Sigmoid colon (tissue), 4 donors: ENCODE results near the gene CEP104.

Experiments used
- POLR2A ChIP-seq, 2 donors: fragments of 450-650 bp; IDR thresholded peaks; one replicate each; pipeline ENCODE4 v1.6.1; 2016; ENCODE audit warnings: antibody characterized with exemption in 2 of 2, mild to moderate bottlenecking in 2 of 2, moderate library complexity in 2 of 2
- POLR2AphosphoS5 ChIP-seq, 4 donors: sonication (generic); formaldehyde crosslinking; IDR thresholded peaks; one replicate each; pipeline ENCODE4 v1.6.1; 2017; ENCODE audit warnings: antibody characterized with exemption in 4 of 4
- TF ChIP-seq, protein P1 (sequence below), 4 experiments: fragments of 450-650 bp in 3 of 4; fragments of 200-600 bp in 1 of 4; IDR thresholded peaks; one replicate each; pipeline ENCODE4 v1.5.1; 2016 to 2019; ENCODE audit warnings: antibody characterized with exemption in 4 of 4, mild to moderate bottlenecking in 3 of 4, moderate library complexity in 2 of 4

DNA sequence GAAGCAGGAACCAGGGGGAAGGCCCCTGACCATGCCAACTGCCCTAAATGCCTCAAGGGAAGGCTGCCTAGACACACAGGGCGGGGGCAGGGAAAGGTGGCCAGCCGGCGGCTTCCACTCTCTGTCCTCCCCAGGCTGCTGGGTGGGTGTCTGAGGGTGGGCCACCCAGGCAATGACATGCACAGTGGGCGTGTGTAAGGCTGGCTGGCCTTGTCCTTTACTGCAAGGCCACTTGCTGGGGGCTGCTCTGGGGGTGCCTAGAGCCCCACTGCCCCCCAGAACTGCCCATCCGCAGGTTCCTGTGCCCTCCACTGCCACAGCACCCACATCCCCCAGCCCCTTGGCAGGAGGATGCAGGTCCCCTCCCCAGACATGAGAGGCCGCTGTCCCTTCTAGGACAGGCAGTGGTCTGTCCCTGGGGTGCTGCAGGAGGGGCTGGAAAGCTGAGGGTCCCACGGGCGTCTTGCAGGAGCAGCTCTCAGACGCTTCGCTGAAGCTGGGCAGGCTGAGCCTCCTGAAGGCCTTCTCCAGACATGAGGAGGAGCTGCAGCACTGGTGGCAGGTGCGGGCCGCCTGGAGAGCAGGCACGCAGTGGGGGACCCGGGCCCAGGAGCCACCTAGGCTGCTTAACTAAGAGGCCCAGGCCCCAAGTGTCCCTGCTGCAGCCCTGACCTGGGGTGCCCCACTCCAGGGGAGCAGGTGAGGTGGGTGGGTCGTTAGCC lies 94.7 kb downstream of the CEP104 start:
- TF ChIP-seq POLR2A (IDR thresholded peaks at IDR 0.05) (no peak), POLR2AphosphoS5 (IDR thresholded peaks at IDR 0.05) (no peak)
- TF ChIP-seq, protein P1, sequence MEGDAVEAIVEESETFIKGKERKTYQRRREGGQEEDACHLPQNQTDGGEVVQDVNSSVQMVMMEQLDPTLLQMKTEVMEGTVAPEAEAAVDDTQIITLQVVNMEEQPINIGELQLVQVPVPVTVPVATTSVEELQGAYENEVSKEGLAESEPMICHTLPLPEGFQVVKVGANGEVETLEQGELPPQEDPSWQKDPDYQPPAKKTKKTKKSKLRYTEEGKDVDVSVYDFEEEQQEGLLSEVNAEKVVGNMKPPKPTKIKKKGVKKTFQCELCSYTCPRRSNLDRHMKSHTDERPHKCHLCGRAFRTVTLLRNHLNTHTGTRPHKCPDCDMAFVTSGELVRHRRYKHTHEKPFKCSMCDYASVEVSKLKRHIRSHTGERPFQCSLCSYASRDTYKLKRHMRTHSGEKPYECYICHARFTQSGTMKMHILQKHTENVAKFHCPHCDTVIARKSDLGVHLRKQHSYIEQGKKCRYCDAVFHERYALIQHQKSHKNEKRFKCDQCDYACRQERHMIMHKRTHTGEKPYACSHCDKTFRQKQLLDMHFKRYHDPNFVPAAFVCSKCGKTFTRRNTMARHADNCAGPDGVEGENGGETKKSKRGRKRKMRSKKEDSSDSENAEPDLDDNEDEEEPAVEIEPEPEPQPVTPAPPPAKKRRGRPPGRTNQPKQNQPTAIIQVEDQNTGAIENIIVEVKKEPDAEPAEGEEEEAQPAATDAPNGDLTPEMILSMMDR (IDR thresholded peaks at IDR 0.05), result no peak
